ENCODE data around the gene MFAP1.

The MFAP1 gene

GRCh38 chr15:43799209-43799944, 25.1 kb downstream of the MFAP1 start:
- no peak for DNase-seq (ENCODE audit: extremely low spot score)
- POLR2A ChIA-PET: interaction anchor here (2.5 kb wide), 1 partner anchor 23 kb away, joined by 15 read pairs; the partner anchor contains the start of gene ELL3
- TF ChIP-seq CTCF (IDR thresholded peaks at IDR 0.05; ENCODE audit: control extremely low read depth, extremely low read depth, low read depth, missing control alignments): no peak
- CTCF ChIA-PET: interaction anchor here (0.9 to 1.5 kb wide), 4 partner anchors 9 to 29 kb away, joined by 3 to 4 read pairs (median 4); partner anchors contain the start of gene ELL3

DNA sequence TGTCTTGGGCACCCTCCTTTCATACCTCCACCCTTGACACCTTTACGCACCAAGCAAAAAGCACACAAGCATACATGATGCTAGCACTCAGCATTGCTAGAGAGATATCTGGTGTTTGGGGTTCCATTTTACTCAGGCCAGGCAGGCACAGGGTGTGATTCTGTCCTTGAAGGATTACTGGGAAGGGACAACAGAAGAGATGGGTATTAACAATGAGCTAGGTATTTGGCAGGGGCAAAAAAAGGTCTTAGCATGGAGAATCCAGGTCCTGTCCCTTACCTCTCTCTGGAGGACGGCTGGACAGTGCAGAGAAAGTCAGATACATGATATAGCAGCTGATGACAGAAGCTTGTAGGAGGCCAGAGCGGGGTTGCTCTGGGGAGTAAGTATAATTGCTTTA, 27.9 kb downstream of the MFAP1 start:
- POLR2A ChIA-PET: interaction anchor here (0.6 to 2.9 kb wide), 7 partner anchors 10 to 1174 kb away, joined by 3 to 14 read pairs (median 7); partner anchors contain the start of gene ELL3

DNA sequence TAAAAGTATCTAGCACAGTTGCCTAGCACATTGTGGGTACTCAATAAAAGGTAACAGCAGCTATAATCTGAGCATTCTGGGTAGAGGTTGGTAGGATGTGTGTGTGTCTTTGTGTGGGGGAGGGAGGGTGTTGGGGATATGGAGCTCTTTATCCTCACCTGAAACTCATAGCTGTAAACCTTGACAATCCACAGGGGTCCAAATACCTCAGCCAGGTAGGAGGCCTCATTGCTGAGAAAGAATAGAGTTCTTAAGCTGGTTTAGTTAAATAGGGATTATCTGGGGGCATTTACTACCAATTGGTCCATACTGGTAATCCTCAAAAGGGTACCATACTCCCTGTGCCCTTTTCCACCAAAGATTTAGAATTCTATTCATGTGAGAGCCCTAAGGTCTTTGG, 28.5 kb downstream of the MFAP1 start:
- no peak for TF ChIP-seq CTCF (IDR thresholded peaks at IDR 0.05; ENCODE audit: control extremely low read depth, extremely low read depth, low read depth, missing control alignments)
- CTCF ChIA-PET: interaction anchor here (0.7 to 4.3 kb wide), 5 partner anchors 9 to 28 kb away, joined by 3 to 17 read pairs (median 7); partner anchors contain the start of genes ELL3 and MFAP1
- DNase-seq (ENCODE audit: extremely low spot score): no peak
- POLR2A ChIA-PET: interaction anchor here (0.7 to 2.9 kb wide), 4 partner anchors 9 to 1173 kb away, joined by 4 to 14 read pairs (median 8); partner anchors contain the start of gene ELL3

More for the DNA sequence above, 27.9 kb downstream of the MFAP1 start:
- DNase-seq (ENCODE audit: extremely low spot score): no peak
- CTCF ChIA-PET: interaction anchor here (2.0 to 4.3 kb wide), 3 partner anchors 20 to 28 kb away, joined by 5 to 17 read pairs (median 14); partner anchors contain the start of genes ELL3 and MFAP1
- TF ChIP-seq CTCF (IDR thresholded peaks at IDR 0.05; ENCODE audit: control extremely low read depth, extremely low read depth, low read depth, missing control alignments): no peak

DNA sequence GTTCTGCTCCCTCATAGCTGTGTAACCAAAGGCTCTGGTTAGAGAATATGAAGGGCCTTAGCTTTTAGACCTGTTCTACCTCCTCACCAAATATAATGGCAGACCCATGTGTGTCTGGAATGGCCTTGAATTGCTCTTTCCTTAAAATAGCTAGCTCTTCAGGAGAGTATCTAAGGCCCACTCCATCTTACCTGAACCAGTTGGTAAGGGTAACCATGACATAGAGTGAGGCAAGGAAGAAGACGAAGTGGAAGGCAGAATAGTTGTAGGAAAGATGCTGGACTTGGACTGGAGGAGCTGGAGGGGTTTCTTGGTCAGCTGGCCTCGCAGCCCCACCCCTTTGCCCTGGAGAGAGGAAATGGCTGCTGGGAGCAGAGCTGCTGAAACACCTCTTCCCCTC, 29.3 kb downstream of the MFAP1 start:
- DNase-seq (ENCODE audit: extremely low spot score): no peak
- POLR2A ChIA-PET: interaction anchor here (0.6 to 4.0 kb wide), 5 partner anchors 9 to 154 kb away, joined by 3 to 18 read pairs (median 7); partner anchors contain the start of gene ELL3
- CTCF ChIA-PET: interaction anchor here (0.7 to 4.3 kb wide), 4 partner anchors 10 to 24 kb away, joined by 3 to 17 read pairs (median 10); partner anchors contain the start of gene ELL3
- TF ChIP-seq CTCF (IDR thresholded peaks at IDR 0.05; ENCODE audit: control extremely low read depth, extremely low read depth, low read depth, missing control alignments): no peak

DNA sequence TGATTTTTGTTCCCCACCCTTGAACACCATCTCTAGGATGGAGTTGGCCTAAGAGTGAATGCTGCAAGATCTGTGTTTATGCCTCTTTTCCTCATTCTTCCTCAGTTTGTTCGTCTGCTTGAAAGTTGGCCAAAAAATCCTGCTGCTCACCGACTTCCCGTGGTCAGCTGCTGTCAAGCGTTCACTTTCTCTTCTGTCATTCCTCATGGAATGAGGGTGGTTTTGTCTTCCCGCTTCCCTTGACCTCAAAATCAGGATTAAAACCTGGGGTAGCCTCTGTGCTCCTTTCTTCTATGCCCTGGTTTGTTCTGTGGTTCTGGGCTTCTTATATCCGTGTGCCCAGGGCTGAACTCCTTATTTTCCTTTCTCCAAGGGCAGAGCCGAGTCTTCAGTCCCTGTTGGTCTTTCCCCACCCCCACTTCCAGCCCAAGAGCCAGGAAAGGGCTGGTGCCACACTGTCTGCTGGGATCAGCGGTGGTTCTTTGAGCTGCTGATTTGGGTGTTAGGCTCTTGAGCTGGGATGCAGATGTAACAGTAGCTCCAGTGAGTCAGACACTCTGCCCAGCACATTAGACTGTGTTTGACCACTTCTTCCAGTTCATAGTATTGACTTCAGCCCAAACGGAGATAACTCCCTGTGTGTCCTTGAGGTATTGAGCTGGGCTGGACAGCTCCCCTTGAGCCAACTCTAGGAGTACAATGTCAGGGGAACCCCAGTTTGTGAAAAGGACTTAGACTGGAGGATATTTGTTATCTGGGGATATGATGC, 30.0 kb downstream of the MFAP1 start:
- ChIA-PET CTCF (interaction anchor here (1.5 to 4.3 kb wide), 3 partner anchors 11 to 24 kb away, joined by 7 to 17 read pairs (median 14); partner anchors contain the start of gene ELL3), POLR2A (interaction anchor here (0.7 to 4.0 kb wide), 5 partner anchors 9 to 505 kb away, joined by 5 to 18 read pairs (median 5); partner anchors contain the start of gene MFAP1)
- no peak for TF ChIP-seq CTCF (IDR thresholded peaks at IDR 0.05; ENCODE audit: control extremely low read depth, extremely low read depth, low read depth, missing control alignments)
- no peak for DNase-seq (ENCODE audit: extremely low spot score)

DNA sequence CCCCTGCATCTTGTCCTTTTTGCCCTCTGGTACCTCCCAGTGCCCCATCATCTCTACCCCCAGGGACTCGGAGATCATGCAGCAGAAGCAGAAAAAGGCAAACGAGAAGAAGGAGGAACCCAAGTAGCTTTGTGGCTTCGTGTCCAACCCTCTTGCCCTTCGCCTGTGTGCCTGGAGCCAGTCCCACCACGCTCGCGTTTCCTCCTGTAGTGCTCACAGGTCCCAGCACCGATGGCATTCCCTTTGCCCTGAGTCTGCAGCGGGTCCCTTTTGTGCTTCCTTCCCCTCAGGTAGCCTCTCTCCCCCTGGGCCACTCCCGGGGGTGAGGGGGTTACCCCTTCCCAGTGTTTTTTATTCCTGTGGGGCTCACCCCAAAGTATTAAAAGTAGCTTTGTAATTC, 30.8 kb downstream of the MFAP1 start:
- TF ChIP-seq CTCF (IDR thresholded peaks at IDR 0.05; ENCODE audit: control extremely low read depth, extremely low read depth, low read depth, missing control alignments): no peak
- CTCF ChIA-PET: interaction anchor here (0.9 to 8.8 kb wide), 2 partner anchors 16 to 24 kb away, joined by 3 to 59 read pairs; partner anchors contain the start of gene ELL3
- no peak for DNase-seq (ENCODE audit: extremely low spot score)
- POLR2A ChIA-PET: interaction anchor here (0.6 to 4.0 kb wide), 5 partner anchors 10 to 1244 kb away, joined by 3 to 18 read pairs (median 5); partner anchors contain the start of gene MFAP1
